Stimulated activated CD4-positive, alpha-beta T cell treated with anti-CD3 and anti-CD28 coated beads, TNF-alpha, amount 100 ng/mL, for 48 hours (primary cell): ENCODE measurements around the gene PHF24.
"Not testable (repeated sequence)": the region's sequence is repeated elsewhere in the genome, so short reads cannot be mapped to it uniquely, and the experiment has no call there.

Source experiments
- DNase-seq, 3 donors: peaks; one replicate each; pipeline ENCODE4 v3.0.0-alpha.2; 2020; ENCODE audit warnings: low read depth in 3 of 3

The PHF24 gene

DNA sequence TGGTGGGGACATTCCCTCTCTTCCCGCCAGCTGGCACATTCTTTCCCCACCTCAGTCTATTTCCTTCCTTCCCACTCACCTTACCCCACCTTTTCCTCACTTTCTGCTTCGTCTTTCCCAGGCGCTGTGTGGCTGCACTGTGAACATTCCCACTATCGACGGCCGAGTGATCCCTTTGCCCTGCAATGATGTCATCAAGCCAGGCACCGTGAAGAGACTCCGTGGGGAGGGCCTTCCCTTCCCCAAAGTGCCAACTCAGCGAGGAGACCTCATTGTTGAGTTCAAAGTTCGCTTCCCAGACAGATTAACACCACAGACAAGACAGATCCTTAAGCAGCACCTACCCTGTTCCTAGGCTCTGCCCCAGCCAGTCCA is 38.8 kb downstream of the PHF24 start:
- no peak for DNase-seq

GRCh38 chr9:34997379-34997781 is 39.3 kb downstream of the PHF24 start:
- DNase-seq: no peak

DNA sequence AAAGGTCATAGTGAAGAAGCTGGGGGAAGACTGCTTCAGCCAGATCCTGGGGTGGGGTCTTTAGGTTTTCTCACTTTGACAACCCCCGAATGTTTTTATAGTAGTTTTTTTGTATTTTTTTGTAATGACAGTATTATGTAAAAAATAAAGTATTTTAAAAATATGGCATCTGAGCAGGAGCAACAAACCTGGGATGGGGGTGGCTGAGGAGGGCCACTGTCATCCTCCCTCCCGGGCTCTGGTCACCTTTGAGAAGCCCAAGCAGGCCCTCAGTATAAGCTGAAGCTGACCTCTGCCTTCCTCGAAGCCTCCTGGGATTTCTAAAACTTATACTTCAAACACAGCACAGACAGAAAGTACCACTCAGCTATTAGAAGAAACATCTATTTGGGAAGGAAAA is 40.2 kb downstream of the PHF24 start:
- no peak for DNase-seq

- no peak for DNase-seq
These were observed 41.5 kb downstream of the PHF24 start for GRCh38 chr9:34999576-34999975.

DNA sequence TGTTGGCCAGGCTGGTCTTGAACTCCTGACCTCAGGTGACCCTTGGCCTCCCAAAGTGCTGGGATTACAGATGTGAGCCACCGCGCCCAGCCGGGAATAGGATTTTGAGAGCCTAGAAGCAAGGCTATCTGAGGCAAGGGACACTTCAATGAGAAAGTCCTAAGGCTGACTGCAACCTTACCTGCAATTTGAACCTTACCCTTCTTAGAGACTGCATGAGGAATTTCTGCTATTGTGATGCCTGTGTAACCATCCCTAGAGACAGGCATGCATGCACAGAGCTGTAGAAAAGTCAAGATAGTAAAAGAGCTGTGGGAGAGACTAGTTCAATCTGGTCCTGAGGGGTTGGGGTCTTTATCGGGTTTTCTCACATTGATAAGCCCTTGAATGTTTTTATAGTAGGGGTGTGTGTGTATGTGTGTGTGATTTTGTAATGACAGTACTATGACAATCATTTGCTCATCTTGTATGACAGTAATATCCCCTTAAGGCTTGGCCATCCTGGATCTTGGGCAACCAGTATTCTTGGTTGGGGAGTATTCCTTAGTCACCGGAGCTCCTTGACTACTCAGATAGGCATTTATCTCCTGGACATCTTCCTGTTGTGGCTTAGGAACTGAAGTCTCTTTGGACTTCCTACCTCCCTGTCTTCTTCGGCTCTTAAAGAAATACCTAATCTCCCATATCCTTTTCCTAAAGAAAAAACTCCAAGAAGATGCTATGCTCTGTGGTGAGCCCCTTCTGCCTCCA is 42.6 kb downstream of the PHF24 start:
- DNase-seq: no peak

- no peak for DNase-seq
These were observed 43.2 kb downstream of the PHF24 start for GRCh38 chr9:35001285-35001677.

- DNase-seq: no peak
These were observed 43.9 kb downstream of the PHF24 start for GRCh38 chr9:35001803-35002502.

GRCh38 chr9:35002623-35003022 is 44.5 kb downstream of the PHF24 start:
- no peak for DNase-seq

- DNase-seq: not testable (repeated sequence)
These were observed 46.2 kb downstream of the PHF24 start for GRCh38 chr9:35004299-35004698.

DNA sequence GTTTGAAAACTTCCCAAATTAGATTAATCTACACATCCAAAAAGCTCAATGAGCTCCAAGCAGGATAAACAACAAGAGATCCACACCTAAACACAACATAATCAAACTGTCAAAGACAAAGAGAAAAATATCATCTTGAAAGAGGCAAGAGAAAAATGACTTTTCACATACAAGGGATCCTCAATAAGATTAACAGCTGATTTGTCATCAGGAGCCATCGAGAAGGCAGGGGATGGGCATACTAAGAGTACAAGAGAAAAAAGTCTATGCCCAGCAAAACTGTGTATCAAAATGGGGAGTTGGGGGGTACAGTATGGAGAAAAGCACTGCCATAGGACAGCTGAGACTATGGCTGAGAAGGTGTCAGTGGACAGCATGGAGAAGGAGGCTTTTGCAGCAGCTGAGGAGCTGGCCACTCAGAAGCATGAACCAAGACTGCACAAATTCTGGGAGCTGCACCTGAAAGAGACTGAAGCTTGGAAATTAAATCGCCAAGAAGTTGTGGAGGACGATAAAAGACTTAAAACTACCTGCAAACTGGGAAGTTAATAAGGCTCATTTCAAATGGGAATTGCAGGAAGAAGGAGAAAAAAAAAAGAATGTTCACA is 52.4 kb downstream of the PHF24 start:
- no peak for DNase-seq

GRCh38 chr9:35014517-35014916 is 56.4 kb downstream of the PHF24 start:
- no peak for DNase-seq

DNA sequence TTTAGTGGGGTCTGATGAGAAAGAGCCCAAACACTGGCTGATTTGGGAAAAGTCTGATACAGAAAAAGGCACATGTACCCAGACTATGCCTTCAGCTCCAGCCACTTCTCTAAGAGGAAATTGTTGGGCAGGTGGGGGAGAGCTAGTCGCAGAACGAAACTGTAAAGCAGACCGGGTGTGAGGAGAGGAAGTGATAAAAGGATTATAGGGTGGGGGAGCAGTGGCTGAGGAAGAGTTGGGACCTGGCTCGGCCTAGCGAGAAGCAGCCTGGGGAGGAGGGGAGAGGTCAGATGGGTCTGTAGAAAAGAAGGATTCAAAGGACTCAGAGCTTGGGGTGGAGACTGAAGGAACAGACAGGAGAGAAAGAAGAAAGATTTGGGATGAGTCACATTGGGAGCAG is 65.4 kb downstream of the PHF24 start:
- not testable (repeated sequence) for DNase-seq

- DNase-seq: no peak
These were observed 68.6 kb downstream of the PHF24 start for GRCh38 chr9:35026671-35027070.

DNA sequence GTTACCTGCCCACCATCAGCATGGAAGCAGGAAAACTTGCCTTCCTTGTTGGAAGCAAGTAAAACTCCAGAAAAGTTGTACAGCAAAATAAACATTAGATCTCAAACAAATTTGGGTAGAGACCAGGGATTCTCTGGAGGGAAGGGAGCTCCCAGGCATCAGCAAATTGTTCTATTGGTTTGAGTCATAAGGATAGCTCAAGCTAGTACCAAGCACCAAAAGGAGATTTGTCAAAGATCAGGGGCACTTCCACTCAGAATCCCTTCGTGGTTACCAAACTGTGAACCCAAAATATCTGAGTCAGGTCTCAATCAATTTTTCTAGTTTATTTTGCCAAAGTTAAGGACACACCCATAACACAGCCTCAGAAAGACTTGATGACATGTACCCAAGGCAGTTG is 69.3 kb downstream of the PHF24 start:
- DNase-seq: no peak

- DNase-seq: no peak
These were observed 69.8 kb downstream of the PHF24 start for GRCh38 chr9:35027860-35028259.

DNA sequence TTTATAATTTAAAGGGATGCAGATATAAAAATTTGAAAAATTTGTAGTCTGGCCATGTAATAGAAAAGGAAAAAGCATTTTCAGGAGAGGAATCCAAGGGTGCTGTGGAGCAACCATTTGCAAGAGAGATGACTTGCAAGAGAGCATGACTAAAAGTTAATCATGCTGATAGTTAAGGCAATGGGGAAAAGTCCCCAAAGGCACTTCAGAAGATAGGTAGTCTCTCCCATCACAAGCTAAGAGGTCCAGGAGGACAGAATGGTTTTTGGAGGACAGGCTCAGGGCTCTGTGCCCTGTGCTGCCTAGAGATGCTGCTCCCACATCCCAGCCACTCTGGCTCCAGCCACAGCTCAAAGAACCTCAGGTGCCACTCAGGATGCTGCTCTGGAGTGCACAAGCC is 70.3 kb downstream of the PHF24 start:
- DNase-seq: no peak

- DNase-seq: no peak
These were observed 71.2 kb downstream of the PHF24 start for GRCh38 chr9:35029241-35029640.

DNA sequence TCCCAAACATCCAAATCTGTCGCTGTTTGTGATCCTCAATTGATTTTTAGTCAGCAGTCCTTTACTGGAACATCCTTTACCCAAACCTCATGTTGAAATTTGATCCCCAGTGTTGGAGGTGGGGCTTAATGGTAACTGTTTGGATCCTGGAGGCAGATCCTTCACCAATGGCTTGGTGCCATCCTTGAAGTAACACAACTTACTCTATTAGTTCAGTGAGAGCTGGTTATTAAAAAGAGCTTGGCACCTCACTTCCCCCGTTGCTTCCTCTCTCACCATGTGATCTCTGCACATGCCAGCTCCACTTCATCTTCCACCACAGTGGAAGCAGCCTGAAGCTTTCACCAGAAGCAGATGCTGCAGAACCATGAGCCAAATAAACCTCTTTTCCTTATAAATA is 71.8 kb downstream of the PHF24 start:
- DNase-seq: no peak
